Heart right ventricle (tissue), 16 donors: Measurements from ENCODE around the gene GPHA2. TPM values are rescaled to one million over a fixed set of nuclear protein-coding genes. Genes with fewer than 3 reads are reported as not detected.
A peak's percentile ranks its signal among the peaks of the same experiment; 100 is the strongest.

Experiments
- ATAC-seq, 8 donors: fragments of 200-7000 bp; cut with Tn5 transposase; one replicate each; pipeline ENCODE4 v1.9.1; 2020; ENCODE audit warnings: mild to moderate bottlenecking in 8 of 8, moderate library complexity in 8 of 8, moderate number of reproducible peaks in 1 of 8
- DNase-seq, 2 donors: peaks; one replicate each; pipeline ENCODE4 v3.0.0-alpha.2; 2020
- H3K27ac ChIP-seq, 10 donors: fragments of 200-600 bp; sonication (generic) in 2 of 10; one replicate each; pipeline versions ENCODE4 v1.5.0 to v1.8.0; 2020 to 2022; ENCODE audit warnings: mild to moderate bottlenecking in 3 of 10
- H3K27me3 ChIP-seq, 7 donors: fragments of 200-600 bp; one replicate each; pipeline ENCODE4 v1.8.0; 2021 to 2022; ENCODE audit warnings: mild to moderate bottlenecking in 2 of 7
- H3K36me3 ChIP-seq, 9 donors: fragments of 200-600 bp; sonication (generic) in 1 of 9; one replicate each; pipeline versions ENCODE4 v1.5.0 to v1.8.0; 2020 to 2022; ENCODE audit warnings: mild to moderate bottlenecking in 2 of 9
- H3K4me1 ChIP-seq, 9 donors: fragments of 200-600 bp; sonication (generic) in 1 of 9; one replicate each; pipeline versions ENCODE4 v1.5.0 to v1.8.0; 2020 to 2022; ENCODE audit warnings: mild to moderate bottlenecking in 4 of 9
- H3K4me3 ChIP-seq, 10 donors: fragments of 200-600 bp; sonication (generic) in 2 of 10; one replicate each; pipeline versions ENCODE4 v1.5.0 to v1.8.0; 2020 to 2022; ENCODE audit warnings: mild to moderate bottlenecking in 7 of 10, moderate library complexity in 2 of 10
- H3K9me3 ChIP-seq, 11 donors: fragments of 200-600 bp in 10 of 11; sonication (generic) in 2 of 11; one replicate each; pipeline versions ENCODE4 v1.5.0 to v1.8.0; 2013 to 2022; ENCODE audit warnings: mild to moderate bottlenecking in 2 of 11, control low read depth in 1 of 11, moderate library complexity in 1 of 11
- CTCF ChIP-seq, 9 donors: fragments of 200-600 bp; sonication (generic) in 2 of 9; IDR thresholded peaks; one replicate each; pipeline versions ENCODE4 v1.5.0 to v1.8.0; 2021 to 2022; ENCODE audit warnings: antibody characterized with exemption in 9 of 9, mild to moderate bottlenecking in 5 of 9, moderate library complexity in 1 of 9
- WGBS, 2 donors: extraction: QIAGEN DNeasy Blood & Tissue Kit; methylation state at CpG; one replicate each; pipeline ENCODE4 v1.1.7; 2013; ENCODE audit warnings: inconsistent platforms in 1 of 2; 5-methylcytosine and 5-hydroxymethylcytosine counted together
- intact Hi-C, 10 donors: fragments of 100-400 bp; cut with DNase I; formaldehyde crosslinking; loops; one replicate each; pipeline versions ENCODE4 v1.11.1 to v1.14.2; 2022
- polyA plus RNA-seq, 2 donors: library from polyadenylated mRNA; stranded (reverse); fragments of 200-250 nt; gene quantifications; one replicate each; pipeline ENCODE4 v1.2.3, GENCODE V29; 2013
- total RNA-seq, 10 donors: library from RNA; stranded (reverse); fragmentation: NEBNext Ultra II Directional in 3 of 10; extraction: Animal tissue kit (Norgen Biotek cat#: 25700) in 3 of 10; gene quantifications; one replicate each; pipeline versions ENCODE4 v1.2.1 to v1.2.4, GENCODE V29; 2021 to 2023
- donor health status: Arrhythmogenic right ventricular cardiomyopathy.
- donor health status: ischemic (EF 13 %, LVEDD 7.1; RV severe dilation, severe dysfunction).
- donor health status: healthy with polysubstance abuse.
- donor health status: DM: no; HTN: yes; CAD: no.
- donor health status: DM: no; HTN: no; CAD: no.
- donor health status: ischemic (EF 25% LVEDD 6.9; RV normal size, moderate dysfunction).
- donor health status: ischemic (EF 25% LVEDD 5.7; RV mildly dilated, moderate dysfunction).
- donor health status: healthy.
- donor health status: DM: yes; HTN: yes; CAD: no.
- donor health status: Ischemic cardiomyopathy.
- donor health status: ischemic (EF 35%, LVEDD 5.7; RV mildly dilated, moderate dysfunction).
- donor health status: nonischemic (EF 11% LVEDD 7.7; RV severe dilation, severe dysfunction).
- donor health status: DM: yes; HTN: yes; CAD: no.
- donor health status: PGD.
- donor health status: ischemic (EF 29% LVEDD 5.4; RV normal size, mild dysfunction).
- donor health status: nonischemic (EF 23%, LVEDD 6.1; RV moderate dilation, normal function).

The GPHA2 gene
- total and polyA plus RNA-seq, 12 donors: not detected

GRCh38 chr11:64923151-64923661 lies 12.5 kb downstream of the GPHA2 start:
- Histone ChIP-seq H3K27ac (peak overlapping the region in 8 of 10 donors; percentile 89 to 99 (median 96)), H3K4me3 (peak overlapping the region in 7 of 10 donors; percentile 84 to 100 (median 100)), H3K36me3 (peaks cover 0 to 19% (median 2%) of the 10 kb centered on the region in 9 donors), H3K27me3 (no peaks in the 10 kb centered on the region), H3K9me3 (no peaks in the 10 kb centered on the region), H3K4me1 (peaks cover 10 to 53% (median 35%) of the 10 kb centered on the region in 9 donors)
- intact Hi-C loops: loop anchor here in 4 of 10 donors (5.0 to 10.0 kb wide), 5 partner anchors 72 to 194 kb away; partner anchors contain the start of genes BATF2 (in 2 of the 4), ARL2 (in 1 of the 4), CDCA5 (in 1 of the 4) and SNX15 (in 1 of the 4)
- WGBS, 2 donors: 88 to 89% methylated on average over 11 of the region's 11 CpGs
- no peak for TF ChIP-seq CTCF (IDR thresholded peaks at IDR 0.05)
- DNase-seq: no peak
- ATAC-seq: no peak

GRCh38 chr11:64921384-64921783 lies 14.3 kb downstream of the GPHA2 start:
- WGBS, 2 donors: 39 to 48% methylated on average over 3 of the region's 3 CpGs
- TF ChIP-seq CTCF (IDR thresholded peaks at IDR 0.05): no peak
- intact Hi-C loops: loop anchor here in 4 of 10 donors (5.0 to 10.0 kb wide), 5 partner anchors 73 to 196 kb away; partner anchors contain the start of genes BATF2 (in 2 of the 4), ARL2 (in 1 of the 4), CDCA5 (in 1 of the 4) and SNX15 (in 1 of the 4)
- DNase-seq: no peak
- H3K36me3 ChIP-seq: peaks cover 0 to 1% (median 0%) of the 10 kb centered on the region in 9 donors
- peaks cover 10 to 56% (median 41%) of the 10 kb centered on the region in 9 donors for H3K4me1 ChIP-seq
- H3K9me3 ChIP-seq: no peaks in the 10 kb centered on the region
- no peak overlapping the region for H3K27ac ChIP-seq
- H3K27me3 ChIP-seq: no peaks in the 10 kb centered on the region
- no peak for ATAC-seq
- no peak overlapping the region for H3K4me3 ChIP-seq

- intact Hi-C loops: loop anchor here in 4 of 10 donors (5.0 to 10.0 kb wide), 5 partner anchors 75 to 197 kb away; partner anchors contain the start of genes BATF2 (in 2 of the 4), ARL2 (in 1 of the 4), CDCA5 (in 1 of the 4) and SNX15 (in 1 of the 4)
- Histone ChIP-seq H3K27ac (no peak overlapping the region), H3K27me3 (no peaks in the 10 kb centered on the region), H3K36me3 (no peaks in the 10 kb centered on the region), H3K4me1 (peaks cover 9 to 56% (median 42%) of the 10 kb centered on the region in 9 donors), H3K4me3 (no peak overlapping the region), H3K9me3 (no peaks in the 10 kb centered on the region)
- DNase-seq (no peak), ATAC-seq (no peak)
- WGBS, 2 donors: 75 to 84% methylated on average over 2 of the region's 2 CpGs
- TF ChIP-seq CTCF (IDR thresholded peaks at IDR 0.05): no peak
Observed at GRCh38 chr11:64920124-64920523, 15.6 kb downstream of the GPHA2 start.

GRCh38 chr11:64919627-64920026 lies 16.1 kb downstream of the GPHA2 start:
- peaks cover 9 to 55% (median 40%) of the 10 kb centered on the region in 9 donors for H3K4me1 ChIP-seq
- H3K4me3 ChIP-seq: no peak overlapping the region
- TF ChIP-seq CTCF (IDR thresholded peaks at IDR 0.05): no peak
- H3K27ac ChIP-seq: peak overlapping the region in 4 of 10 donors; percentile 11 to 31 (median 18)
- ATAC-seq (no peak), DNase-seq (no peak)
- H3K27me3 ChIP-seq: no peaks in the 10 kb centered on the region
- H3K36me3 ChIP-seq: peaks cover 0 to under 1% (median 0%) of the 10 kb centered on the region in 9 donors
- intact Hi-C loops: loop anchor here in 6 of 10 donors (5.0 to 10.0 kb wide), 6 partner anchors 75 to 198 kb away; partner anchors contain the start of genes ARL2 (in 3 of the 6), BATF2 (in 3 of the 6), CDCA5 (in 1 of the 6) and SNX15 (in 1 of the 6)
- WGBS, 2 donors: 62 to 65% methylated on average over 8 of the region's 8 CpGs
- H3K9me3 ChIP-seq: no peaks in the 10 kb centered on the region
